Tibial nerve (tissue), 4 donors: ENCODE measurements around the gene TNFAIP8L2. TPM values are rescaled to one million over a fixed set of nuclear protein-coding genes. Genes with fewer than 3 reads are reported as not detected.

Experiments used
- DNase-seq, 2 donors: peaks; one replicate each; pipeline ENCODE4 v3.0.0-alpha.2; 2019; ENCODE audit warnings: low spot score in 2 of 2
- H3K27ac ChIP-seq, 4 donors: fragments of 200-600 bp; sonication (generic) in 3 of 4; one replicate each; pipeline ENCODE4 v1.5.1; 2017 to 2019; ENCODE audit warnings: mild to moderate bottlenecking in 1 of 4
- H3K27me3 ChIP-seq, 2 donors: fragments of 200-600 bp; sonication (generic) in 1 of 2; one replicate each; pipeline versions ENCODE4 v1.5.1 to v1.6.0; 2017 to 2019
- H3K36me3 ChIP-seq, 3 donors: fragments of 200-600 bp; sonication (generic); one replicate each; pipeline ENCODE4 v1.5.1; 2018 to 2019
- H3K4me1 ChIP-seq, 4 donors: fragments of 200-600 bp; sonication (generic) in 3 of 4; one replicate each; pipeline ENCODE4 v1.5.1; 2017 to 2019
- H3K4me3 ChIP-seq, 4 donors: fragments of 200-600 bp; sonication (generic) in 3 of 4; one replicate each; pipeline ENCODE4 v1.5.1; 2017 to 2019; ENCODE audit warnings: mild to moderate bottlenecking in 1 of 4, moderate library complexity in 1 of 4
- H3K9me3 ChIP-seq, 4 donors: fragments of 200-600 bp; sonication (generic) in 3 of 4; one replicate each; pipeline ENCODE4 v1.5.1; 2017 to 2019
- CTCF ChIP-seq, 5 experiments: fragments of 200-600 bp in 3 of 5; fragments of 450-650 bp in 2 of 5; sonication (generic) in 3 of 5; IDR thresholded peaks; one replicate each; pipeline ENCODE4 v1.5.1; 2016 to 2019; ENCODE audit warnings: antibody characterized with exemption in 5 of 5, mild to moderate bottlenecking in 3 of 5, moderate library complexity in 2 of 5
- EP300 ChIP-seq, 2 donors: sonication (generic); formaldehyde crosslinking; IDR thresholded peaks; one replicate each; pipeline ENCODE4 v1.6.1; 2017; ENCODE audit warnings: antibody characterized with exemption in 2 of 2, mild to moderate bottlenecking in 1 of 2
- POLR2A ChIP-seq, 2 donors: fragments of 450-650 bp; IDR thresholded peaks; one replicate each; pipeline ENCODE4 v1.6.1; 2017; ENCODE audit warnings: antibody characterized with exemption in 2 of 2, mild to moderate bottlenecking in 2 of 2, moderate library complexity in 2 of 2
- WGBS, 2 donors: methylation state at CpG; one replicate each; pipeline ENCODE4 v1.1.5; 2018; 5-methylcytosine and 5-hydroxymethylcytosine counted together
- total RNA-seq, 4 donors: library from RNA; depleted of rRNA; stranded (reverse); fragments of >200 nt; gene quantifications; one replicate each; pipeline ENCODE4 v1.1.0, GENCODE V29; 2016

Gene TNFAIP8L2
- total RNA-seq, 4 donors from 2014 or later: 4.4 to 12.9 (median 8.6) TPM

GRCh38 chr1:151147665-151148064, 8.8 kb upstream of the TNFAIP8L2 start:
- peaks cover 0 to 38% (median 18%) of the 10 kb centered on the region in 4 donors for H3K4me1 ChIP-seq
- peak overlapping the region; percentile 29 to 90 (median 78) for H3K27ac ChIP-seq
- peaks cover 0 to 1% (median 0%) of the 10 kb centered on the region in 3 donors for H3K36me3 ChIP-seq
- no peak for DNase-seq
- H3K4me3 ChIP-seq: peak overlapping the region in 1 of 4 donors; percentile 86
- H3K9me3 ChIP-seq: no peaks in the 10 kb centered on the region
- WGBS, 2 donors: 89% methylated on average over 2 of the region's 2 CpGs
- no peaks in the 10 kb centered on the region for H3K27me3 ChIP-seq
- no peak for TF ChIP-seq POLR2A (IDR thresholded peaks at IDR 0.05)
- TF ChIP-seq CTCF (IDR thresholded peaks at IDR 0.05): no peak
- no peak for TF ChIP-seq EP300 (IDR thresholded peaks at IDR 0.05)

- Histone ChIP-seq H3K27me3 (no peaks in the 10 kb centered on the region), H3K4me3 (peak overlapping the region in 3 of 4 donors; percentile 4 to 41 (median 39)), H3K27ac (peak overlapping the region in 3 of 4 donors; percentile 1 to 51 (median 43)), H3K9me3 (no peaks in the 10 kb centered on the region), H3K36me3 (peaks cover 0 to 56% (median 0%) of the 10 kb centered on the region in 3 donors), H3K4me1 (peaks cover 0 to 16% (median 3%) of the 10 kb centered on the region in 4 donors)
- 73 to 82% methylated on average over 6 of the region's 6 CpGs for WGBS, 2 donors
- no peak for TF ChIP-seq POLR2A (IDR thresholded peaks at IDR 0.05)
- no peak for TF ChIP-seq EP300 (IDR thresholded peaks at IDR 0.05)
- no peak for TF ChIP-seq CTCF (IDR thresholded peaks at IDR 0.05)
- no peak for DNase-seq
Observed at GRCh38 chr1:151157067-151157531, 650 bp downstream of the TNFAIP8L2 start.

- TF ChIP-seq POLR2A (IDR thresholded peaks at IDR 0.05) (no peak), CTCF (IDR thresholded peaks at IDR 0.05) (no peak), EP300 (IDR thresholded peaks at IDR 0.05) (no peak)
- no peak overlapping the region for H3K4me3 ChIP-seq
- H3K4me1 ChIP-seq: peaks cover 0 to 23% (median 3%) of the 10 kb centered on the region in 4 donors
- no peak for DNase-seq
- H3K27me3 ChIP-seq: no peaks in the 10 kb centered on the region
- no peaks in the 10 kb centered on the region for H3K9me3 ChIP-seq
- no peak overlapping the region for H3K27ac ChIP-seq
- WGBS, 2 donors: 74 to 78% methylated on average over 5 of the region's 5 CpGs
- H3K36me3 ChIP-seq: peaks cover 0 to 57% (median 0%) of the 10 kb centered on the region in 3 donors
Observed at GRCh38 chr1:151158326-151158725, 1.9 kb downstream of the TNFAIP8L2 start.

GRCh38 chr1:151158751-151159251, 2.4 kb downstream of the TNFAIP8L2 start:
- 83 to 86% methylated on average over 22 of the region's 22 CpGs for WGBS, 2 donors
- no peak overlapping the region for H3K27ac ChIP-seq
- TF ChIP-seq EP300 (IDR thresholded peaks at IDR 0.05) (no peak), CTCF (IDR thresholded peaks at IDR 0.05) (no peak), POLR2A (IDR thresholded peaks at IDR 0.05) (no peak)
- no peaks in the 10 kb centered on the region for H3K9me3 ChIP-seq
- H3K36me3 ChIP-seq: peaks cover 0 to 57% (median 0%) of the 10 kb centered on the region in 3 donors
- H3K4me3 ChIP-seq: no peak overlapping the region
- peaks cover 0 to 27% (median 3%) of the 10 kb centered on the region in 4 donors for H3K4me1 ChIP-seq
- no peaks in the 10 kb centered on the region for H3K27me3 ChIP-seq
- no peak for DNase-seq

- DNase-seq: no peak
- no peaks in the 10 kb centered on the region for H3K27me3 ChIP-seq
- H3K27ac ChIP-seq: no peak overlapping the region
- no peak for TF ChIP-seq POLR2A (IDR thresholded peaks at IDR 0.05)
- TF ChIP-seq CTCF (IDR thresholded peaks at IDR 0.05): no peak
- TF ChIP-seq EP300 (IDR thresholded peaks at IDR 0.05): no peak
- no peaks in the 10 kb centered on the region for H3K9me3 ChIP-seq
- H3K36me3 ChIP-seq: peaks cover 0 to 57% (median 0%) of the 10 kb centered on the region in 3 donors
- no peak overlapping the region for H3K4me3 ChIP-seq
- peaks cover 0 to 33% (median 5%) of the 10 kb centered on the region in 4 donors for H3K4me1 ChIP-seq
Observed at GRCh38 chr1:151159373-151159772, 2.9 kb downstream of the TNFAIP8L2 start.
